ENCODE measurements around the gene RAB29. TPM values are rescaled to one million over a fixed set of nuclear protein-coding genes. Genes with fewer than 3 reads are reported as not detected.

RAB29 gene
- total and polyA plus RNA-seq, 9 of the 15 experiments (the other 6 are each of a cell fraction or from before 2014, with no cell fraction given): 6.3 to 17.6 (median 8.0) TPM

DNA sequence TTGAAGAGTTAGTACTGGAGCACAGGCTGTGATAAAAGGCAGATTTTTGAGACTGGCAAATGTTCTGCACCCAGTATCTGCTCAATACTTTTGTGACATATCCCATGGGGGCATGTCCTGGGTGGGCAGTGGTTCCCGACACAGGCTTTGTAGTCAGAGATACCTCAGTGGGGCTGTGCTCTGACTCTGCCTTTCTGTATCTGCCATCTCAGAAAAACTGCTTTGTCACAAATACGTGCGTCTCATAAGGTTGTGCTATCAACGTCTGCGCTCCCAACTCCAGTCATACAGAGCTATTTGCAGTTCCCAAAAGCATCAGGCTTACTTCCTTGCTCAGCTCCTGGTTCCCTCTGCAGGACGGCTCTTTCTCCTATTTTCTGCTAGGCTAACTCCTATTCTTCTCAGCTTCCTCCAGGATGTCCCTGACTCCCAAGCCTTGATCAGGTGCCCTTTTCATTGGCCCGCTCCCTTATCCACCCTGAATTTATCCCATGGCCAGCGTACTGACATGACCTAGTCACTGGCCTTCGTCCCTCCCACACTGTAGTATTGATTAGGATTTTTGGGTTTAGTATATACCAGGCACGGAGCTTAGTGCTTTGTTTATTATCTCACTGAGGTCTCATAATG is 12.1 kb upstream of the RAB29 start (continued):
- TF ChIP-seq, protein P1, sequence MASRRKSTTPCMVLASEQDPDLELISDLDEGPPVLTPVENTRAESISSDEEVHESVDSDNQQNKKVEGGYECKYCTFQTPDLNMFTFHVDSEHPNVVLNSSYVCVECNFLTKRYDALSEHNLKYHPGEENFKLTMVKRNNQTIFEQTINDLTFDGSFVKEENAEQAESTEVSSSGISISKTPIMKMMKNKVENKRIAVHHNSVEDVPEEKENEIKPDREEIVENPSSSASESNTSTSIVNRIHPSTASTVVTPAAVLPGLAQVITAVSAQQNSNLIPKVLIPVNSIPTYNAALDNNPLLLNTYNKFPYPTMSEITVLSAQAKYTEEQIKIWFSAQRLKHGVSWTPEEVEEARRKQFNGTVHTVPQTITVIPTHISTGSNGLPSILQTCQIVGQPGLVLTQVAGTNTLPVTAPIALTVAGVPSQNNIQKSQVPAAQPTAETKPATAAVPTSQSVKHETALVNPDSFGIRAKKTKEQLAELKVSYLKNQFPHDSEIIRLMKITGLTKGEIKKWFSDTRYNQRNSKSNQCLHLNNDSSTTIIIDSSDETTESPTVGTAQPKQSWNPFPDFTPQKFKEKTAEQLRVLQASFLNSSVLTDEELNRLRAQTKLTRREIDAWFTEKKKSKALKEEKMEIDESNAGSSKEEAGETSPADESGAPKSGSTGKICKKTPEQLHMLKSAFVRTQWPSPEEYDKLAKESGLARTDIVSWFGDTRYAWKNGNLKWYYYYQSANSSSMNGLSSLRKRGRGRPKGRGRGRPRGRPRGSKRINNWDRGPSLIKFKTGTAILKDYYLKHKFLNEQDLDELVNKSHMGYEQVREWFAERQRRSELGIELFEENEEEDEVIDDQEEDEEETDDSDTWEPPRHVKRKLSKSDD (conservative IDR thresholded peaks at IDR 0.05; ENCODE audit: low read length): no peak
- peak in 1 of 2 experiments; percentile 51; a peak in 1 of 4 replicates for TF ChIP-seq FOXK2 (conservative IDR thresholded peaks at IDR 0.05 in 1 of 2, IDR thresholded peaks at IDR 0.05 in 1 of 2; ENCODE audit: low read depth in 2 of 2)
- TF ChIP-seq CCAR2 (IDR thresholded peaks at IDR 0.05; ENCODE audit: low read depth, low read length): no peak
- no peak for TF ChIP-seq ZBTB7A (IDR thresholded peaks at IDR 0.05; ENCODE audit: borderline replicate concordance, control insufficient read depth, low read depth, low read length)
- no peak for TF ChIP-seq KAT7 (CRISPR knock-in tag; IDR thresholded peaks at IDR 0.05; ENCODE audit: borderline replicate concordance)
- peak; percentile 66 for TF ChIP-seq CXXC5 (CRISPR knock-in tag; IDR thresholded peaks at IDR 0.05)
- no peak for TF ChIP-seq PTTG1 (tag; IDR thresholded peaks at IDR 0.05; ENCODE audit: low read depth)
- TF ChIP-seq TAF9B (IDR thresholded peaks at IDR 0.05; ENCODE audit: partially characterized antibody): no peak
- TF ChIP-seq CTBP1 (IDR thresholded peaks at IDR 0.05; ENCODE audit: borderline replicate concordance): peak; percentile 69
- no peak; the same call in 1 of the 2 replicates for TF ChIP-seq NCOA1 (IDR thresholded peaks at IDR 0.05; ENCODE audit: low read depth)
- TF ChIP-seq C11orf30 (IDR thresholded peaks at IDR 0.05; ENCODE audit: low read depth): peak; percentile 95
- no peak for TF ChIP-seq NR2F6 (CRISPR knock-in tag; IDR thresholded peaks at IDR 0.05)
- TF ChIP-seq NBN (IDR thresholded peaks at IDR 0.05; ENCODE audit: low read depth): peak; percentile 53; the same call in 1 of the 2 replicates
- TF ChIP-seq BCOR (IDR thresholded peaks at IDR 0.05): no peak
- TF ChIP-seq STAT5A (IDR thresholded peaks at IDR 0.05; ENCODE audit: borderline replicate concordance, low read length): no peak
- TF ChIP-seq SMAD1 (IDR thresholded peaks at IDR 0.05; ENCODE audit: low read depth, low read length, partially characterized antibody): no peak
- no peak for TF ChIP-seq ZNF79 (CRISPR knock-in tag; IDR thresholded peaks at IDR 0.05; ENCODE audit: low read depth)
- no peak for TF ChIP-seq ATF1 (CRISPR knock-in tag; IDR thresholded peaks at IDR 0.05)
- peak; percentile 82 for TF ChIP-seq ATF1 (tag; IDR thresholded peaks at IDR 0.05)
- TF ChIP-seq, protein P2, sequence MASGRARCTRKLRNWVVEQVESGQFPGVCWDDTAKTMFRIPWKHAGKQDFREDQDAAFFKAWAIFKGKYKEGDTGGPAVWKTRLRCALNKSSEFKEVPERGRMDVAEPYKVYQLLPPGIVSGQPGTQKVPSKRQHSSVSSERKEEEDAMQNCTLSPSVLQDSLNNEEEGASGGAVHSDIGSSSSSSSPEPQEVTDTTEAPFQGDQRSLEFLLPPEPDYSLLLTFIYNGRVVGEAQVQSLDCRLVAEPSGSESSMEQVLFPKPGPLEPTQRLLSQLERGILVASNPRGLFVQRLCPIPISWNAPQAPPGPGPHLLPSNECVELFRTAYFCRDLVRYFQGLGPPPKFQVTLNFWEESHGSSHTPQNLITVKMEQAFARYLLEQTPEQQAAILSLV (tag; IDR thresholded peaks at IDR 0.05): no peak
- TF ChIP-seq MAFK (IDR thresholded peaks at IDR 0.05; ENCODE audit: low read length): peak; percentile 84
- TF ChIP-seq, protein P3, sequence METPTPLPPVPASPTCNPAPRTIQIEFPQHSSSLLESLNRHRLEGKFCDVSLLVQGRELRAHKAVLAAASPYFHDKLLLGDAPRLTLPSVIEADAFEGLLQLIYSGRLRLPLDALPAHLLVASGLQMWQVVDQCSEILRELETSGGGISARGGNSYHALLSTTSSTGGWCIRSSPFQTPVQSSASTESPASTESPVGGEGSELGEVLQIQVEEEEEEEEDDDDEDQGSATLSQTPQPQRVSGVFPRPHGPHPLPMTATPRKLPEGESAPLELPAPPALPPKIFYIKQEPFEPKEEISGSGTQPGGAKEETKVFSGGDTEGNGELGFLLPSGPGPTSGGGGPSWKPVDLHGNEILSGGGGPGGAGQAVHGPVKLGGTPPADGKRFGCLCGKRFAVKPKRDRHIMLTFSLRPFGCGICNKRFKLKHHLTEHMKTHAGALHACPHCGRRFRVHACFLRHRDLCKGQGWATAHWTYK (CRISPR knock-in tag; IDR thresholded peaks at IDR 0.05): no peak
- TF ChIP-seq, protein P4, sequence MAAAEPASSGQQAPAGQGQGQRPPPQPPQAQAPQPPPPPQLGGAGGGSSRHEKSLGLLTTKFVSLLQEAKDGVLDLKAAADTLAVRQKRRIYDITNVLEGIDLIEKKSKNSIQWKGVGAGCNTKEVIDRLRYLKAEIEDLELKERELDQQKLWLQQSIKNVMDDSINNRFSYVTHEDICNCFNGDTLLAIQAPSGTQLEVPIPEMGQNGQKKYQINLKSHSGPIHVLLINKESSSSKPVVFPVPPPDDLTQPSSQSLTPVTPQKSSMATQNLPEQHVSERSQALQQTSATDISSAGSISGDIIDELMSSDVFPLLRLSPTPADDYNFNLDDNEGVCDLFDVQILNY (CRISPR knock-in tag; IDR thresholded peaks at IDR 0.05): no peak
- TF ChIP-seq DNMT1 (IDR thresholded peaks at IDR 0.05): no peak

All from K562 (cell line).